Endothelial cell of umbilical vein (primary cell): ENCODE results near the gene TDRD9.

Experiments used
- EZH2 ChIP-seq: IDR thresholded peaks from 2 replicates; pipeline ENCODE4 v1.6.1; 2012; ENCODE audit warnings: borderline replicate concordance, low read depth, mild to moderate bottlenecking, moderate library complexity, low read length, inconsistent platforms; ENCODE audit not compliant: severe bottlenecking
- FOS ChIP-seq: IDR thresholded peaks from 2 replicates; pipeline ENCODE4 v1.6.1; 2011; ENCODE audit warnings: mild to moderate bottlenecking, low read length, moderate library complexity, borderline replicate concordance; ENCODE audit not compliant: insufficient read depth
- GATA2 ChIP-seq: IDR thresholded peaks from 2 replicates; pipeline ENCODE4 v1.7.0; 2011; ENCODE audit warnings: low read depth, mild to moderate bottlenecking, moderate library complexity, mixed read lengths, low read length; ENCODE audit not compliant: insufficient read length, insufficient read depth
- JUN ChIP-seq: IDR thresholded peaks from 2 replicates; pipeline ENCODE4 v1.6.1; 2011; ENCODE audit warnings: borderline replicate concordance, low read depth; ENCODE audit not compliant: insufficient read length, insufficient read depth
- MAX ChIP-seq: IDR thresholded peaks from 2 replicates; pipeline ENCODE4 v1.6.1; 2011; ENCODE audit not compliant: insufficient read depth, insufficient read length
- MYC ChIP-seq: IDR thresholded peaks from one replicate; pipeline ENCODE4 v1.6.1; 2011; ENCODE audit warnings: mild to moderate bottlenecking, low read depth, low read length
- POLR2A ChIP-seq: IDR thresholded peaks from 2 replicates; pipeline ENCODE4 v1.6.1; 2012; ENCODE audit warnings: low read depth, mild to moderate bottlenecking, control low read depth, low read length
- POLR2AphosphoS5 ChIP-seq: IDR thresholded peaks from 2 replicates; pipeline ENCODE4 v1.6.1; 2012; ENCODE audit warnings: low read depth, mild to moderate bottlenecking, control low read depth, low read length, moderate library complexity; ENCODE audit not compliant: insufficient read depth
- TF ChIP-seq, protein P1 (sequence below), 2 donors: IDR thresholded peaks; 1 replicate in 1 of 2; 2 replicates in 1 of 2; pipeline ENCODE4 v1.5.1; 2011; ENCODE audit warnings: low read length in 2 of 2, mild to moderate bottlenecking in 2 of 2, moderate library complexity in 2 of 2, control low read depth in 1 of 2, inconsistent platforms in 1 of 2, low read depth in 1 of 2; ENCODE audit not compliant: insufficient read depth in 1 of 2; ENCODE audit errors: extremely low read depth in 1 of 2

GRCh38 chr14:104086210-104086660 lies 158.0 kb downstream of the TDRD9 start:
- TF ChIP-seq, protein P1, sequence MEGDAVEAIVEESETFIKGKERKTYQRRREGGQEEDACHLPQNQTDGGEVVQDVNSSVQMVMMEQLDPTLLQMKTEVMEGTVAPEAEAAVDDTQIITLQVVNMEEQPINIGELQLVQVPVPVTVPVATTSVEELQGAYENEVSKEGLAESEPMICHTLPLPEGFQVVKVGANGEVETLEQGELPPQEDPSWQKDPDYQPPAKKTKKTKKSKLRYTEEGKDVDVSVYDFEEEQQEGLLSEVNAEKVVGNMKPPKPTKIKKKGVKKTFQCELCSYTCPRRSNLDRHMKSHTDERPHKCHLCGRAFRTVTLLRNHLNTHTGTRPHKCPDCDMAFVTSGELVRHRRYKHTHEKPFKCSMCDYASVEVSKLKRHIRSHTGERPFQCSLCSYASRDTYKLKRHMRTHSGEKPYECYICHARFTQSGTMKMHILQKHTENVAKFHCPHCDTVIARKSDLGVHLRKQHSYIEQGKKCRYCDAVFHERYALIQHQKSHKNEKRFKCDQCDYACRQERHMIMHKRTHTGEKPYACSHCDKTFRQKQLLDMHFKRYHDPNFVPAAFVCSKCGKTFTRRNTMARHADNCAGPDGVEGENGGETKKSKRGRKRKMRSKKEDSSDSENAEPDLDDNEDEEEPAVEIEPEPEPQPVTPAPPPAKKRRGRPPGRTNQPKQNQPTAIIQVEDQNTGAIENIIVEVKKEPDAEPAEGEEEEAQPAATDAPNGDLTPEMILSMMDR (IDR thresholded peaks at IDR 0.05; ENCODE audit: extremely low read depth in 1 of 2, insufficient read depth in 1 of 2, low read depth in 1 of 2, low read length in 2 of 2), result no peak
- TF ChIP-seq EZH2, result no peak
- TF ChIP-seq POLR2AphosphoS5, result no peak
- no peak for TF ChIP-seq POLR2A
- no peak for TF ChIP-seq MAX
- no peak for TF ChIP-seq JUN
- no peak for TF ChIP-seq GATA2
- no peak for TF ChIP-seq MYC
- no peak for TF ChIP-seq FOS
